ENCODE measurements around the gene DGKD.
"Not testable (repeated sequence)": the region's sequence is repeated elsewhere in the genome, so short reads cannot be mapped to it uniquely, and the experiment has no call there.

DGKD gene

GRCh38 chr2:233353769-233354499 is at the start of gene DGKD:
DGKD (plus strand) TSS chr2:233354494; CDS start chr2:233354519, 25 bp downstream.
- in situ Hi-C loops (cut with MboI; ENCODE audit: low sequenced_read_pairs), result no loop called here

DNA sequence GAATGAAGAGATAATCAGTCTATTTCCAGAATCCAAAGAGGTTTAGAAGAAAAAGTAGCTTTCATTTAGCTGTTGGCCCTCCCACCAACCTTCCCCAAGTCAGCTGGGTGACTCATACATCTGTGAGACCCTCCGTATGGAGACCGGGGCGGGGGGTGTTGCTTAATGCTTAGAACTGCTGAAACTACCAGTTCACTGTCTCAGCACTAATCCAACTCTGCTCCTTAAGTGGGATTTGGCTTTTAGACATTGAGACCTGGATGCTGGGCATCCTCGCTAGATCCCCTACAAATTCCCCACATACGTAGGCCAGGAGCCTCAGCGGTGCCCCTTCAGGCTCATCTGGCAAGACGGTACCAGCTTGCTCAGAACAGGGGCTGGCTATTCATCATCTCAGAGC is 46.7 kb upstream of the DGKD start, which contains the start of gene SAG:
Gene SAG (plus strand): TSS at position 252 of the 400 bp plus-strand sequence. CDS start 1,374 bp downstream, outside the sequence.
- in situ Hi-C loops (cut with MboI; ENCODE audit: low sequenced_read_pairs), result no loop called here

DNA sequence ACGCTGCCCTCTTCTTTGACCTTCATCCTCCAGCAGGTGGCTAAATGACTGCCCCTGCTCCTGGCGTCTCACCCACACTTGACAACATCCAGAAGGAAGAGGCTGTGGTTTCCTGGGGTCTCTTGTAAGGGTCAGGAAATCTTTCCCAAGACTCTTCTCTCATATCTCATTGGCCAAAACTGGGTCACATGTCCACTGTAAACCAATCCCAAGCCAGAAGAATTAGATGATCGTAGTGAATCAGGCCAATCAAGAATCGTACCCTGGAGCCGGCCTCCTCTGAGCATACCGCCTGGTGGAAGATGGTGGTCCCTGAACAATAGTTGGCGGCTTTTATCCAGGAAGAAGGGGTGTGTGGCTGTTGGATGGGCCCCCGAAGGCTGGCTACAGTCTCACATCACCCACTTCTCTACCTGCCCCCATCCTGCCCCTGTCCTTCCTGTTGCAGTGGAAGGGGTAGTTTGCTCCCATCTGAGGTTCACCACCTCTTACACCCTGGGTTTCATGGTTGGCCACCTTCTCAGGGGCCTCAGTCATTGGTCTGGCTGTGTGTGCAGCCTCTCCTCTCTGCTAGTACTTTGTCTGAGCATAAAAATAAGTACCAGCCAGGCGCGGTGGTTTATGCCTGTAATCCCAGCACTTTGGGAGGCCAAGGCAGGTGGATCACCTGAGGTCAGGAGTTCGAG is 42.9 kb upstream of the DGKD start:
- in situ Hi-C loops (cut with MboI; ENCODE audit: low sequenced_read_pairs), result no loop called here

- in situ Hi-C loops (cut with MboI; ENCODE audit: low sequenced_read_pairs), result no loop called here
Measured at GRCh38 chr2:233312874-233313273, 41.4 kb upstream of the DGKD start.

GRCh38 chr2:233314180-233314925 is 39.9 kb upstream of the DGKD start:
- in situ Hi-C loops (cut with MboI; ENCODE audit: low sequenced_read_pairs), result no loop called here

DNA sequence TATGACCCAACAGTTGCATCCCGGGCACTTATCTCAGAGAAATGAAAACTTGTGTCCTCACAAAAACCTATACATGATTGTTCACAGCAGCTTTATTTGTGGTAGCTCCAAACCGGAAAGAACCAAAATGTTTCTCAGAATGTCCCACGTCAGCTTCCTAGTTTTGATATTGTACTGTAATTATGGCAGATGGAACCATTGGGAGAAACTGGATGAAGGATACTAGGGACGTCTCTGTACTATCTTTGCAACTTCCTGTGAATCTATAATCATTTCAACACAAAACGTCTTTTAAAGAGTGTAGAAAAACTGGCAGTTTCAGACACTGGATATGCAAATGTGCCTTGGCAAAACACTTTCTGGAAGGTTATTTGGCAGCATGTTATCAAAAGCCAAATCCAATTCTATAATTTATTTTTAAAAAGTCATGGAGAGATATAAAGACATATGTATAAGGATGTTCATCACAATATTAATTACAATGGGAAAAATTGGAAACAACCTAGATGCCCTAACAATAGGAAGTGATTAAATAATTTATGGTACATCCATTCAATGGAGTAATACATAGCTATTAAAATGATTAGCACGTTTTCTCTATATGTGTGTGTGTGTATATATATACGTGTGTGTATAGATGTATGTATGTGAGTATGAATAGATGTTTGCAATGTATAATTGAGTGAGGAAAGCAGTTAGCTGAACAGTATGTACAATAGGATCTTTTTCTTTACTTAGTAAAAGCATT is 36.9 kb upstream of the DGKD start:
- in situ Hi-C loops (cut with MboI; ENCODE audit: low sequenced_read_pairs), result no loop called here

DNA sequence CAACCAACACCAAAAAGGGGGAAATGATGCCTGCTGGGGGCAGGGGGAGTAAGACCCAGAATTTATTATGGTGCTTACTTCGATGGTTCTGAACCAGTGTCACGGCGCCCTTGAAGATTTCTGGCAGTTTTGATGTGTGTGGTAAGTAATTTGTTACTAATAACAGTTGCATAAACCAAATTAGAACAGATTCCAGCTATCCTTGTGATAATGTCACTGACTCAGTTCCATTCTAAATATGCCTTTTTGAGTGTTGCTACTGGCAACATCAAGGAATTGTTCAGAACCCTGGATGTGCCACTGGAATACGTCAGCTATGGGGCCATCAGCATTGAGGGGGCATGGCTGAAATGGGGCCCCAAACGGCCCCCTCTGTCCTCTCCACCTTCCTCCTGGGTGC is 35.0 kb upstream of the DGKD start:
- in situ Hi-C loops (cut with MboI; ENCODE audit: low sequenced_read_pairs), result no loop called here

GRCh38 chr2:233320470-233320869 is 33.8 kb upstream of the DGKD start:
- in situ Hi-C loops (cut with MboI; ENCODE audit: low sequenced_read_pairs), result no loop called here

- in situ Hi-C loops (cut with MboI; ENCODE audit: low sequenced_read_pairs), result no loop called here
Measured at GRCh38 chr2:233321166-233321565, 33.1 kb upstream of the DGKD start.

- in situ Hi-C loops (cut with MboI; ENCODE audit: low sequenced_read_pairs), result no loop called here
Measured at GRCh38 chr2:233323851-233324250, 30.4 kb upstream of the DGKD start.

- in situ Hi-C loops (cut with MboI; ENCODE audit: low sequenced_read_pairs), result no loop called here
Measured at GRCh38 chr2:233325256-233325655, 29.0 kb upstream of the DGKD start.

- in situ Hi-C loops (cut with MboI; ENCODE audit: low sequenced_read_pairs), result no loop called here
Measured at GRCh38 chr2:233325814-233326213, 28.5 kb upstream of the DGKD start.

GRCh38 chr2:233326500-233326899 is 27.8 kb upstream of the DGKD start:
- in situ Hi-C loops (cut with MboI; ENCODE audit: low sequenced_read_pairs), result no loop called here

GRCh38 chr2:233328922-233329321 is 25.4 kb upstream of the DGKD start:
- in situ Hi-C loops (cut with MboI; ENCODE audit: low sequenced_read_pairs), result no loop called here

- in situ Hi-C loops (cut with MboI; ENCODE audit: low sequenced_read_pairs), result no loop called here
Measured at GRCh38 chr2:233329489-233330135, 24.7 kb upstream of the DGKD start.

GRCh38 chr2:233331536-233331935 is 22.8 kb upstream of the DGKD start:
- in situ Hi-C loops (cut with MboI; ENCODE audit: low sequenced_read_pairs), result no loop called here

- in situ Hi-C loops (cut with MboI; ENCODE audit: low sequenced_read_pairs), result no loop called here
Measured at GRCh38 chr2:233332125-233332524, 22.2 kb upstream of the DGKD start.

GRCh38 chr2:233334915-233335314 is 19.4 kb upstream of the DGKD start:
- in situ Hi-C loops (cut with MboI; ENCODE audit: low sequenced_read_pairs), result no loop called here

DNA sequence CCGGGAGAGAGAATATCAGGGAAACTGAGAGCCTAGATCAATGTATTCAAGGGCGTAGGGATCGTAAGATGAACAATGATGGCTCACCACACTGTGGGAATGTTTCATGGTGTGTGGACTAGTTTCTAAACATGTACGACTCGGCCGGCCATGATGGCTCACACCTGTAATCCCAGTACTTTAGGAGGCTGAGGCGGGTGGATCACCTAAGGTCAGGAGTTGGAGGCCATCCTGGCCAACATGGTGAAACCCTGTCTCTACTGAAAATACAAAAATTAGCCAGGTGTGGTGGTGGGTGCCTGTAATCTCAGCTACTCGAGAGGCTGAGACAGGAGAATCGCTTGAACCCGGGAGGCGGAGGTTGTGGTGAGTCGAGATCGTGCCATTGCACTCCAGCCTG is 18.2 kb upstream of the DGKD start:
- in situ Hi-C loops (cut with MboI; ENCODE audit: low sequenced_read_pairs), result not testable (repeated sequence)

- in situ Hi-C loops (cut with MboI; ENCODE audit: low sequenced_read_pairs), result no loop called here
Measured at GRCh38 chr2:233336541-233336940, 17.8 kb upstream of the DGKD start.
